ENCODE measurements around the gene NME5.
"Not testable (repeated sequence)": the region's sequence is repeated elsewhere in the genome, so short reads cannot be mapped to it uniquely, and the experiment has no call there.

NME5 gene

GRCh38 chr5:138138949-138139780, at the start of gene NME5:
Gene NME5, minus strand, starts transcription at chr5:138139428. Its CDS starts 648 bp downstream, at chr5:138138780.
- no peak for DNase-seq

GRCh38 chr5:138188626-138189025, 49.4 kb upstream of the NME5 start:
- DNase-seq = no peak

GRCh38 chr5:138186002-138186447, 46.8 kb upstream of the NME5 start:
- DNase-seq = no peak

GRCh38 chr5:138182808-138183207, 43.6 kb upstream of the NME5 start:
- DNase-seq = no peak

- DNase-seq = no peak
Measured at GRCh38 chr5:138180841-138181240, 41.6 kb upstream of the NME5 start.

GRCh38 chr5:138180183-138180782, 41.1 kb upstream of the NME5 start:
- DNase-seq = no peak

- no peak for DNase-seq
Measured at GRCh38 chr5:138179277-138179857, 40.1 kb upstream of the NME5 start.

GRCh38 chr5:138178516-138179276, 39.5 kb upstream of the NME5 start, which contains the start of the genes BRD8 and KIF20A:
Gene BRD8, minus strand, starts transcription at chr5:138178630. Its CDS starts 16 bp downstream, at chr5:138178614.
Gene KIF20A, plus strand, starts transcription at chr5:138179112. Its CDS starts 569 bp downstream, at chr5:138179681.
- DNase-seq = peak; percentile 88

- DNase-seq = no peak
Measured at GRCh38 chr5:138177941-138178515, 38.8 kb upstream of the NME5 start.

GRCh38 chr5:138170299-138170698, 31.1 kb upstream of the NME5 start:
- no peak for DNase-seq

GRCh38 chr5:138169124-138169523, 29.9 kb upstream of the NME5 start:
- no peak for DNase-seq

- no peak for DNase-seq
Measured at GRCh38 chr5:138163721-138164120, 24.5 kb upstream of the NME5 start.

- DNase-seq = no peak
Measured at GRCh38 chr5:138160706-138161105, 21.5 kb upstream of the NME5 start.

- DNase-seq = no peak
Measured at GRCh38 chr5:138159666-138160065, 20.4 kb upstream of the NME5 start.

GRCh38 chr5:138157626-138158025, 18.4 kb upstream of the NME5 start:
- no peak for DNase-seq

GRCh38 chr5:138155977-138156376, 16.7 kb upstream of the NME5 start:
- not testable (repeated sequence) for DNase-seq

GRCh38 chr5:138149530-138149929, 10.3 kb upstream of the NME5 start:
- DNase-seq = no peak

GRCh38 chr5:138148811-138149210, 9.6 kb upstream of the NME5 start:
- no peak for DNase-seq

- DNase-seq = not testable (repeated sequence)
Measured at GRCh38 chr5:138143578-138143977, 4.3 kb upstream of the NME5 start.

- DNase-seq = no peak
Measured at GRCh38 chr5:138141734-138142133, 2.5 kb upstream of the NME5 start.

GRCh38 chr5:138140268-138140667, 1.0 kb upstream of the NME5 start:
- DNase-seq = no peak

GRCh38 chr5:138139781-138140090, 508 bp upstream of the NME5 start:
- no peak for DNase-seq

- no peak for DNase-seq
Measured at GRCh38 chr5:138132543-138132942, 6.7 kb downstream of the NME5 start.
